GM12878 (cell line): ENCODE results near the gene TLE2. TPM values are rescaled to one million over a fixed set of nuclear protein-coding genes. Genes with fewer than 3 reads are reported as not detected.

ENCODE experiments used
- ATAC-seq: fragments of 200-7000 bp; cut with Tn5 transposase; 3 replicates; pipeline ENCODE4 v1.9.1; 2020; ENCODE audit warnings: mild to moderate bottlenecking, moderate library complexity
- BruUV-seq: library from RNA; stranded (reverse); fragments of 400-500 nt; replicated peaks from 2 replicates; lab custom pipeline; 2021; lab: Mats Ljungman, UMichigan
- CTCF ChIA-PET: fragments of 300-600 bp; sonication (Branson Sonifier 250); formaldehyde crosslinking; extraction: SDS; loops from one replicate; lab custom pipeline; 2021; ENCODE audit warnings: inconsistent platforms; lab: Yijun Ruan, JAX
- POLR2A ChIA-PET: fragments of 350-600 bp; formaldehyde crosslinking; extraction: SDS; loops from one replicate; lab custom pipeline; 2021; ENCODE audit warnings: inconsistent platforms; lab: Charles Lee
- RAD21 ChIA-PET: fragments of 300-600 bp; sonication (Branson Sonifier 250); formaldehyde crosslinking; loops from one replicate; lab custom pipeline; 2023; ENCODE audit warnings: antibody characterized with exemption; ENCODE audit not compliant: unreplicated experiment; lab: Charles Lee
- SMC1A ChIA-PET: fragments of 300-600 bp; sonication (Branson Sonifier 250); formaldehyde crosslinking; loops from one replicate; lab custom pipeline; 2023; ENCODE audit not compliant: unreplicated experiment, uncharacterized antibody; lab: Charles Lee
- DNase-seq: peaks from one replicate; pipeline ENCODE4 v3.0.0-alpha.2; 2011; ENCODE audit warnings: low read depth, low spot score
- FAIRE-seq: peaks from 3 replicates; lab custom pipeline; 2011; peaks lifted over from hg19 to GRCh38; lab: Jason Lieb, UNC
- H2AFZ ChIP-seq: 2 replicates; pipeline ENCODE4 v1.6.0; 2011; ENCODE audit warnings: low read depth, low read length, control low read depth; ENCODE audit not compliant: control insufficient read depth
- H3K27ac ChIP-seq: 2 replicates; pipeline ENCODE4 v1.5.1; 2011; ENCODE audit warnings: control low read depth; ENCODE audit not compliant: control insufficient read depth, insufficient read depth
- H3K27me3 ChIP-seq, 2 experiments: replicated peaks in 1 of 2; 2 replicates each; pipeline versions ENCODE4 v1.6.0 to v1.6.1; 2011; ENCODE audit warnings: low read length in 1 of 2; ENCODE audit not compliant: control insufficient read depth in 2 of 2, insufficient read depth in 2 of 2
- H3K36me3 ChIP-seq, 2 experiments: 2 replicates each; pipeline ENCODE4 v1.5.1; 2011; ENCODE audit warnings: low read length in 1 of 2; ENCODE audit not compliant: control insufficient read depth in 2 of 2, insufficient read depth in 2 of 2
- H3K4me1 ChIP-seq: 2 replicates; pipeline ENCODE4 v1.6.1; 2011; ENCODE audit warnings: mild to moderate bottlenecking, low read length, moderate library complexity, mixed read lengths; ENCODE audit not compliant: control insufficient read depth, insufficient read depth
- H3K4me2 ChIP-seq: 2 replicates; pipeline ENCODE4 v1.6.0; 2011; ENCODE audit warnings: control low read depth; ENCODE audit not compliant: control insufficient read depth, insufficient read depth
- H3K4me3 ChIP-seq: fragments of 200-600 bp; sonication (generic); 2 replicates; pipeline ENCODE4 v1.5.1; 2016
- H3K79me2 ChIP-seq: 2 replicates; pipeline ENCODE4 v1.6.0; 2011; ENCODE audit warnings: low read length; ENCODE audit not compliant: control insufficient read depth, insufficient read depth
- H3K9ac ChIP-seq: 2 replicates; pipeline ENCODE4 v1.8.0; 2011; ENCODE audit warnings: low read length, control low read depth, mixed read lengths; ENCODE audit not compliant: control insufficient read depth, insufficient read depth
- H3K9me3 ChIP-seq: replicated peaks from 3 replicates; pipeline ENCODE4 v1.5.1; 2011; ENCODE audit warnings: mild to moderate bottlenecking, low read length; ENCODE audit not compliant: control insufficient read depth, insufficient read depth
- H4K20me1 ChIP-seq: 2 replicates; pipeline ENCODE4 v1.6.0; 2011; ENCODE audit not compliant: control insufficient read depth, insufficient read depth
- HCFC1 ChIP-seq: fragments of 150-350 bp; IDR thresholded peaks from 2 replicates; pipeline ENCODE4 v1.6.1; 2014; ENCODE audit warnings: low read length
- NFXL1 ChIP-seq: fragments of 450-650 bp; IDR thresholded peaks from 2 replicates; pipeline ENCODE4 v1.6.1; 2017; ENCODE audit warnings: antibody characterized with exemption, mild to moderate bottlenecking, borderline replicate concordance
- SIX5 ChIP-seq: IDR thresholded peaks from 2 replicates; pipeline ENCODE4 v1.6.1; 2011; ENCODE audit warnings: mild to moderate bottlenecking, low read depth, low read length, moderate library complexity; ENCODE audit not compliant: severe bottlenecking
- SUZ12 ChIP-seq: fragments of 200-600 bp; sonication (generic); IDR thresholded peaks from one replicate; pipeline ENCODE4 v1.6.1; 2018; ENCODE audit warnings: antibody characterized with exemption, mild to moderate bottlenecking; ENCODE audit not compliant: unreplicated experiment
- WGBS: methylation state at CpG from one replicate; pipeline ENCODE4 v1.1.6; 2016; ENCODE audit warnings: low lambda C conversion rate; ENCODE audit not compliant: insufficient replicate concordance, insufficient coverage; ENCODE audit errors: missing lambda C conversion rate; 5-methylcytosine and 5-hydroxymethylcytosine counted together
- in situ Hi-C: fragments of 300-500 bp; cut with MboI; formaldehyde crosslinking; loops from 9 replicates; pipeline ENCODE4 v1.14.3; 2018; ENCODE audit warnings: mixed read lengths
- intact Hi-C: fragments of 100-400 bp; cut with micrococcal nuclease; formaldehyde crosslinking; loops from one replicate; pipeline ENCODE4 v1.14.2; 2022; ENCODE audit not compliant: unreplicated experiment
- polyA plus RNA-seq, 11 experiments: library from polyadenylated mRNA; depleted of rRNA in 4 of 11; unstranded in 6 of 11; stranded (reverse) in 5 of 11; fragments of >200 nt; fragmentation: Nextera tagmentation in 4 of 11; fragmentation: Illumina TruSeq in 1 of 11; extraction: Ambion mirVana in 4 of 11; extraction: Trizol in 1 of 11; gene quantifications; 1 replicate in 1 of 11; 2 replicates in 10 of 11; pipeline versions ENCODE4 v1.2.1 to v1.2.3, GENCODE V29; 2011 to 2016; ENCODE audit warnings: inconsistent platforms in 2 of 11, missing spikeins in 2 of 11, low read depth in 1 of 11
- total RNA-seq, 4 experiments: library from RNA; depleted of rRNA in 3 of 4; stranded (reverse); fragments of >200 nt in 3 of 4; fragmentation: Illumina TruSeq in 1 of 4; extraction: Trizol in 1 of 4; gene quantifications; 2 replicates each; pipeline versions ENCODE4 v1.2.1 to v1.2.3, GENCODE V29; 2013 to 2021

Gene TLE2
- total and polyA plus RNA-seq, 10 of the 15 experiments (the other 5 are each of a cell fraction or from before 2014, with no cell fraction given) = 0.05 to 0.21 (median 0.11) TPM; not detected in 5

DNA sequence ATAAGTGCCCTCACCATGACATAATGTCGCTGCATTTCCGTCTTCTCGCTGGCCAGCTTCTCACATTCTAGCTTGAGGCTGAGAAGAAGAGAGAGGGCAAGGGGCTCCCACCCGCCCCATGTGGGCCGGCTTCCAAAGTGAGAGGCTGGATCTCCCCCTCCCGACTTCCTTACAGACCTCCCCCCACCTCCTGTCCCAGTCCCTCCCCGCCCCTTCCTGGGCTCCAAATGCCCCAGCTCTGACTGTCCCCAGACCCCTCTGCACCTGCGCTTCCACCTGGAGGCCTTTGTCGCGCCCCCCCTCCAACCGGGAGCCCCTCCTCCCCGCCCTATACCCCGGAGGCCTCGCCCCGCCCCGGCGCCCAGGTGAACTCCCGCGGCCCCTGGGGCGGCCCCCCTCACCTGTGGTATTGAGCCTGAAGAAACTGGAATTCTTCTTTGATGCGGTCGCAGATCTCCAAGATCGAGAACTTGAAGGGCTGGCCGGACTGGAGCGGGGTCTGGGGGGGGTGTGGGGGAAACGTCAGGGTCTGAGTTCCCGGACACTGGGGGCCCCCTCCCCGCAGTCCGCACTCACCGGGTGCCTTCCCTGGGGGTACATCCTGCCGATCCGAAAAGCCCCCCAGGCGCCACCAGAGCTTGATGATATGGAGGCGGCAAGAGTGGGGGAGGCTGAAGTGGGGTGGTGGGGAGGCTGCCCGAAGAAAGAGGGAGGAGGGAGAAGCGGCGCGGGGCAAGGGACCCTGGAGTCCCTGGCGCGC lies 595 bp downstream of the TLE2 start:
- Histone ChIP-seq H3K9ac (no peak overlapping the region), H4K20me1 (no peaks in the 10 kb centered on the region), H3K36me3 (no peaks in the 10 kb centered on the region), H2AFZ (no peak overlapping the region), H3K27me3 (peaks cover 12 to 21% of the 10 kb centered on the region in 2 experiments), H3K27ac (no peak overlapping the region), H3K4me1 (no peaks in the 10 kb centered on the region), H3K4me3 (no peak overlapping the region; the same call in 1 of the 2 replicates), H3K4me2 (peak overlapping the region; percentile 33), H3K79me2 (no peaks in the 10 kb centered on the region), H3K9me3 (peaks cover 3% of the 10 kb centered on the region; the same call in 2 of the 3 replicates)
- ATAC-seq (no peak), DNase-seq (no peak), FAIRE-seq (no peak)
- in situ Hi-C loops = no loop called here
- BruUV-seq = no TSS peak
- SMC1A ChIA-PET = no interaction called here
- CTCF ChIA-PET = no interaction called here
- WGBS = 7% methylated on average over 15 of the region's 40 CpGs
- POLR2A ChIA-PET = no interaction called here
- RAD21 ChIA-PET = no interaction called here
- TF ChIP-seq SUZ12 (peak; percentile 83), SIX5 (no peak)
- intact Hi-C loops = no loop called here

- Histone ChIP-seq H3K9me3 (peaks cover 3% of the 10 kb centered on the region; the same call in 2 of the 3 replicates), H3K36me3 (no peaks in the 10 kb centered on the region), H3K4me1 (no peaks in the 10 kb centered on the region), H4K20me1 (no peaks in the 10 kb centered on the region), H3K79me2 (no peaks in the 10 kb centered on the region), H3K9ac (no peak overlapping the region), H3K4me3 (no peak overlapping the region), H3K27me3 (peaks cover 12 to 21% of the 10 kb centered on the region in 2 experiments), H2AFZ (no peak overlapping the region), H3K4me2 (no peak overlapping the region), H3K27ac (no peak overlapping the region)
- in situ Hi-C loops = no loop called here
- FAIRE-seq (no peak), DNase-seq (no peak), ATAC-seq (no peak)
- ChIA-PET CTCF (no interaction called here), SMC1A (no interaction called here), RAD21 (no interaction called here), POLR2A (no interaction called here)
- intact Hi-C loops = no loop called here
- no peak for TF ChIP-seq HCFC1
- TF ChIP-seq NFXL1 = no peak
- BruUV-seq = no TSS peak
- WGBS = 28% methylated on average over 9 of the region's 9 CpGs
Measured at GRCh38 chr19:3027981-3028304, 1.1 kb downstream of the TLE2 start.
